ENCODE measurements around the gene OR13C9.
"Not testable (repeated sequence)": the region's sequence is repeated elsewhere in the genome, so short reads cannot be mapped to it uniquely, and the experiment has no call there.

OR13C9 gene

GRCh38 chr9:104611213-104611612 is 6.8 kb downstream of the OR13C9 start:
- no peak for DNase-seq (ENCODE audit: low read depth)
- H3K4me3 ChIP-seq (ENCODE audit: low read depth, low read length): no peak overlapping the region
- no peak for TF ChIP-seq POLR2A (IDR thresholded peaks at IDR 0.05; ENCODE audit: extremely low read depth, insufficient read length)
- TF ChIP-seq MAX (IDR thresholded peaks at IDR 0.05; ENCODE audit: low read depth, low read length): no peak
- TF ChIP-seq MYC (IDR thresholded peaks at IDR 0.05; ENCODE audit: low read depth, low read length): no peak
- no peak for TF ChIP-seq CTCF (IDR thresholded peaks at IDR 0.05; ENCODE audit: low read depth, low read length)

GRCh38 chr9:104608336-104608735 is 9.7 kb downstream of the OR13C9 start:
- peak; percentile 4 for DNase-seq (ENCODE audit: low read depth)
- TF ChIP-seq MAX (IDR thresholded peaks at IDR 0.05; ENCODE audit: low read depth, low read length) (no peak), POLR2A (IDR thresholded peaks at IDR 0.05; ENCODE audit: extremely low read depth, insufficient read length) (no peak), CTCF (IDR thresholded peaks at IDR 0.05; ENCODE audit: low read depth, low read length) (no peak), MYC (IDR thresholded peaks at IDR 0.05; ENCODE audit: low read depth, low read length) (no peak)
- no peak overlapping the region for H3K4me3 ChIP-seq (ENCODE audit: low read depth, low read length)

GRCh38 chr9:104606152-104606551 is 11.9 kb downstream of the OR13C9 start:
- DNase-seq (ENCODE audit: low read depth): no peak
- H3K4me3 ChIP-seq (ENCODE audit: low read depth, low read length): no peak overlapping the region
- TF ChIP-seq CTCF (IDR thresholded peaks at IDR 0.05; ENCODE audit: low read depth, low read length) (no peak), MAX (IDR thresholded peaks at IDR 0.05; ENCODE audit: low read depth, low read length) (no peak), MYC (IDR thresholded peaks at IDR 0.05; ENCODE audit: low read depth, low read length) (no peak), POLR2A (IDR thresholded peaks at IDR 0.05; ENCODE audit: extremely low read depth, insufficient read length) (no peak)

GRCh38 chr9:104605527-104605926 is 12.5 kb downstream of the OR13C9 start, which contains the start of gene OR13C2:
Gene OR13C2, minus strand, starts transcription at chr9:104605627. Its CDS starts 0 bp downstream, at chr9:104605627.
- not testable (repeated sequence) for DNase-seq (ENCODE audit: low read depth); H3K4me3 ChIP-seq (ENCODE audit: low read depth, low read length)

GRCh38 chr9:104604801-104605200 is 13.2 kb downstream of the OR13C9 start:
- no peak for TF ChIP-seq MYC (IDR thresholded peaks at IDR 0.05; ENCODE audit: low read depth, low read length)
- TF ChIP-seq MAX (IDR thresholded peaks at IDR 0.05; ENCODE audit: low read depth, low read length): no peak
- no peak for TF ChIP-seq POLR2A (IDR thresholded peaks at IDR 0.05; ENCODE audit: extremely low read depth, insufficient read length)
- no peak for TF ChIP-seq CTCF (IDR thresholded peaks at IDR 0.05; ENCODE audit: low read depth, low read length)
- no peak overlapping the region for H3K4me3 ChIP-seq (ENCODE audit: low read depth, low read length)
- DNase-seq (ENCODE audit: low read depth): no peak

- H3K4me3 ChIP-seq (ENCODE audit: low read depth, low read length); DNase-seq (ENCODE audit: low read depth): not testable (repeated sequence)
Measured at GRCh38 chr9:104599313-104599712, 18.7 kb downstream of the OR13C9 start, which contains the start of gene OR13C5. Gene OR13C5, minus strand, starts transcription at chr9:104599413. Its CDS starts 0 bp downstream, at chr9:104599413.

GRCh38 chr9:104598749-104599148 is 19.3 kb downstream of the OR13C9 start:
- H3K4me3 ChIP-seq (ENCODE audit: low read depth, low read length); DNase-seq (ENCODE audit: low read depth): not testable (repeated sequence)

All from NB4 (cell line).